Lower leg skin (tissue), 3 donors: Measurements from ENCODE around the gene KCTD20.

ENCODE experiments used
- CTCF ChIP-seq, 3 donors: fragments of 450-650 bp; IDR thresholded peaks; one replicate each; pipeline ENCODE4 v1.5.1; 2016; ENCODE audit warnings: antibody characterized with exemption in 3 of 3, mild to moderate bottlenecking in 3 of 3, moderate library complexity in 2 of 3
- POLR2A ChIP-seq, 2 donors: fragments of 450-650 bp; IDR thresholded peaks; one replicate each; pipeline ENCODE4 v1.6.1; 2016 to 2017; ENCODE audit warnings: antibody characterized with exemption in 2 of 2, mild to moderate bottlenecking in 1 of 2, moderate library complexity in 1 of 2

DNA sequence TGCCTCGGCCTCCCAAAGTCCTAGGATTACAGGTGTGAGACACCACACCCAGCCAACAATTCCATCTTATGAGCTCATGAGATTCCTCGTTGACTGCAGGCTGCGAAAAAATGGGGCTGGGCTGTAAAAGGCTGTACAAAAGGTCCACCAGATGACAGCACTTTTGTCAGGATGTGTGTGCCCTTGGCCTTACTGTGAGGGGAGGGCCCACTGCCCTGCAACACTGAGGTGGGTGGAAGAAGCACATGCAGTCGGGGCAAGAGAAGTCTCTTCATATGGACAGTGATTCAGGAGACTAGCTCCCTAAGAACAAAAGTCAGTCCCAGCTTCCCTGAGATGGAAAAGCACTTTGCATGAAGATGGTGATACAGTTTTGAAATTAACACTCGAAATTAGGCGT lies 50.5 kb downstream of the KCTD20 start:
- TF ChIP-seq CTCF (IDR thresholded peaks at IDR 0.05), result no peak
- no peak for TF ChIP-seq POLR2A (IDR thresholded peaks at IDR 0.05)
